Adrenal gland (tissue), 5 donors: ENCODE results near the gene TMEM114.

Experiments
- CTCF ChIP-seq, 6 experiments: fragments of 450-650 bp in 4 of 6; fragments of 200-600 bp in 2 of 6; sonication (generic) in 1 of 6; IDR thresholded peaks; 1 replicate in 5 of 6; 2 replicates in 1 of 6; pipeline versions ENCODE4 v1.5.1 to v1.8.0; 2016 to 2021; ENCODE audit warnings: antibody characterized with exemption in 6 of 6, mild to moderate bottlenecking in 2 of 6, moderate library complexity in 1 of 6
- POLR2A ChIP-seq, 2 donors: fragments of 450-650 bp; IDR thresholded peaks; one replicate each; pipeline ENCODE4 v1.6.1; 2017; ENCODE audit warnings: antibody characterized with exemption in 2 of 2, mild to moderate bottlenecking in 2 of 2, moderate library complexity in 1 of 2
- donor health status: DM: no; HTN: no; CAD: no.

GRCh38 chr16:8605554-8605953 lies 15.2 kb upstream of the TMEM114 start:
- TF ChIP-seq CTCF (IDR thresholded peaks at IDR 0.05) = no peak
- TF ChIP-seq POLR2A (IDR thresholded peaks at IDR 0.05) = no peak
